Adrenal gland (tissue), 5 donors: ENCODE measurements around the gene GPC4.

Experiments
- CTCF ChIP-seq, 6 experiments: fragments of 450-650 bp in 4 of 6; fragments of 200-600 bp in 2 of 6; sonication (generic) in 1 of 6; IDR thresholded peaks; 1 replicate in 5 of 6; 2 replicates in 1 of 6; pipeline versions ENCODE4 v1.5.1 to v1.8.0; 2016 to 2021; ENCODE audit warnings: antibody characterized with exemption in 6 of 6, mild to moderate bottlenecking in 2 of 6, moderate library complexity in 1 of 6
- POLR2A ChIP-seq, 2 donors: fragments of 450-650 bp; IDR thresholded peaks; one replicate each; pipeline ENCODE4 v1.6.1; 2017; ENCODE audit warnings: antibody characterized with exemption in 2 of 2, mild to moderate bottlenecking in 2 of 2, moderate library complexity in 1 of 2
- donor health status: DM: no; HTN: no; CAD: no.

- no peak for TF ChIP-seq CTCF (IDR thresholded peaks at IDR 0.05)
- TF ChIP-seq POLR2A (IDR thresholded peaks at IDR 0.05): no peak
These were observed 4.7 kb downstream of the GPC4 start for GRCh38 chrX:133410550-133410949.
